Stimulated activated CD4-positive, alpha-beta T cell treated with anti-CD3 and anti-CD28 coated beads, Interleukin-4, amount 100 ng/mL, for 48 hours (primary cell): ENCODE data around the gene FRK.
"Not testable (repeated sequence)": the region's sequence is repeated elsewhere in the genome, so short reads cannot be mapped to it uniquely, and the experiment has no call there.

Experiments used
- DNase-seq, 2 donors: peaks; one replicate each; pipeline ENCODE4 v3.0.0-alpha.2; 2020; ENCODE audit warnings: low read depth in 2 of 2

Gene FRK

GRCh38 chr6:116074732-116075390, 14.2 kb upstream of the FRK start:
- no peak for DNase-seq

DNA sequence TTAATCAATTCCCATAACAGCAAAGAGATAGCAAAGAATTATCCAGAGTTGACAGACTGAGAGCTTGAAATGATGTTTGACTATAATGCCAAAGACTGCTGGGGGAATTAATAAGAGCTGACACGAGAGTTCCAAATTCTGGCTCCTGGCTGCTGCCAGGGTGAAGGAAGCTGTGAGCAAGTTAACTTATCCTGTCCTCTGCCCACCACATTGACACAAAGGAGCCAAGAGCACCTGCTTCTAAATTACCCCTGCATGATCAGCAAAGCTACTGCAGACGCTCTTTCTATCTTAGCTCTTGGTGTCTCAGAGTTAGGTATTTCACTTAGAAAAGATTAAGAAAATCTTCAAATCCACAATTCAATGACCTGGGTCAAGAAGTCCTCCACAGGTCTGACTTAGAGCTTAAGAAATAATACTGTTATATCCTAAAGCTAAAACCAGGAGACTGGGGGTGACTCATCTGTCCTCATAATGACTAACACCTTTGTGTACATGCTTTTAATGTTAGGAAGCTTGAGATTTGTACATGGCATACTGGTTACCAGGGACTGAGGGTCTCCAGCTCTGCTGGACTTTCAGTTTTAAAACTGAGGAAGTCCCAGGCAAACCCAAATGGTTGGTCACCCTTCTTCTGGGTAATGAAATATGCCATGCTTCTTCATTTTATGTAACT, 13.2 kb upstream of the FRK start:
- no peak for DNase-seq

DNA sequence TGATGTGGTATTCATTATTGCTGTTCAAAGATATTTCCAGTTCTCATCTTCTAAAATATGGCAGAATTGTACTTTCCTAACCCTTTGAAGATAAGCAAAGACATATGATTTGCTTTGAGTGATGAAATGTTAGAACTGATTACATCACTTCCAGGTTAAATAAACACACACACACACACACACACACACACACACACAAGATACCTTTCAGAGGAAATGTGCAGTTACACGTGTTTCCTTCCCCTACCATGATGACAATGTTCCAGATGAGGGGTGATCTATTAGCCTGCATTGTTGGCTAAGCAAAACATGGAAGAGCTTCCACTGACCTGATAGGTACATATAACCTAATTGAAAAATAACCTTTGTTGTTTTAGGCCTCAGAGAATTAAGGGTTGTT, 11.7 kb upstream of the FRK start:
- no peak for DNase-seq

- DNase-seq: no peak
Observed at GRCh38 chr6:116070616-116071389, 10.1 kb upstream of the FRK start.

DNA sequence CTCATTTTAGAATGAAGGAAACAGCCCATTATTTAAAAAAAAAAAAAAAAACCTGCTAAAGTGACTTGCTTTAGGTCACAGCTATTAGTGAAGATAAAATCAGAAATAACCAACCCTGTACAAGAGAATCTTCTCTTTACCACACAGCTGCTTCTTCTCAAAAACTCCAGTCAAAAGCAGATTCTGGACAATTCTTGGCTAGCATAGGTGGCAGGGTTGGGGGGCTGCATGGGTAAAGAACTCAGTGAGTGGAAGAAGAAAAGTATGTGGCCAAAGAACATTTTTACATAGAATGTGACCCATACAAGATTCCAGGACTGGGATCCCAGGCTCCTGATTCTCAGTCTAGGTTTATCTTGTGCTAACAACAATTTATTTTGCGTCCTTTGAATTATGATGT, 9.4 kb upstream of the FRK start:
- DNase-seq: no peak

- DNase-seq: no peak
Observed at GRCh38 chr6:116066789-116067188, 6.1 kb upstream of the FRK start.

- DNase-seq: no peak
Observed at GRCh38 chr6:116064666-116065065, 4.0 kb upstream of the FRK start.

GRCh38 chr6:116062496-116062895, 1.8 kb upstream of the FRK start:
- no peak for DNase-seq

- no peak for DNase-seq
Observed at GRCh38 chr6:116059713-116060571, 749 bp downstream of the FRK start.

- DNase-seq: no peak
Observed at GRCh38 chr6:116057766-116058165, 2.9 kb downstream of the FRK start.

DNA sequence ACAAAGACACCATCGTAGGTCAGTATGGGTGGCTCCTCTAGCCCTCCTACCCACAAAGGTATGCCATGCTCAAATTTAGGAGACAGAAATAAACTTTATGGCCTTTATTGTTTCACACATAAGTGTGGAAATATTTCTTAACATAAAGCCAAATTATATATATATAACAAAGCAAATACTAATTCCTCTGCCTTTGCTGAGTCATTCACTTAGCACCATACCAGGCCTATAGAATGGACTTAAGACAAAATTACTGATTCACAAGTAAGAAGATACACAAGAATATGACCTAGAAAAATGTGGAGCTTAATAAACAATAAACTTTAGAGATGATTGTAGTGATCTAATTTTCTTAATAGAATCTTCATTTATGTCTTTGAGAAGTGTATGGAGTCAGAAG, 5.2 kb downstream of the FRK start:
- DNase-seq: no peak

DNA sequence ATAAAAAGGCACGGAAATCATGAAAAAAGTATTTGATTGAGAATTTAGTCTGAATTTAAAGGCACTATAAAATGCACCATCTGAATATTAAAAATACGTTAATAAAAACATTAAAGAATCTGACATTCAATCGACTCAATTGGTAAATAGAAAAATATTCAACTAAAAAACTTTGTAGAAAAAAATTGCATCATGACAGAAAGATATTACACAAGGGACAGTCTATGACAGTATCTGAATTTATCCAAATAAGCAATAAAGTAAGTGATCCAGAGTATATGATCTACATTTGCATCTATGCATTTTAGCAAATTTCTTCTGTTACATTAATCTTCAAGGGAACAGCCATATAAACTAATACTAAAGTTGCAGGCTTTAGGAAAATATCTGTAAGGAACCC, 9.4 kb downstream of the FRK start:
- no peak for DNase-seq

GRCh38 chr6:116050737-116051136, 10.0 kb downstream of the FRK start:
- DNase-seq: no peak

- DNase-seq: no peak
Observed at GRCh38 chr6:116049321-116049720, 11.4 kb downstream of the FRK start.

GRCh38 chr6:116047173-116047933, 13.3 kb downstream of the FRK start:
- no peak for DNase-seq

DNA sequence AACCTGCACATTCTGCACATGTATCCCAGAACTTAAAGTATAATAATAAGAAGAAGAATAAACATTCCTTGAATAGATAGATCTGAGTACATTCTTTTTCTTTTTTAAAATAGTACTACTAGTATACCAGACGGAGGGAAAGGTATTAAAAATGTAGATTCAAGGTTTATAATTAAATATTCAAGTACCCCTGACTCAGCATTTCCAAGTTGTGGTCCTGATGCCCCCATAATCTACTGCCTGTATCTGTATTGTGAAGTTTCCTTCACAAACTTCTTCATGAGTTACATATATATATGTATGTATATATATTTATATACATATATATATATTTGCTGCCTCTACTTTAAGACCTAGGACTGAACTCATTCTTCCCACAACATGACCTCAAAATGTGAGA, 14.0 kb downstream of the FRK start:
- DNase-seq: no peak

DNA sequence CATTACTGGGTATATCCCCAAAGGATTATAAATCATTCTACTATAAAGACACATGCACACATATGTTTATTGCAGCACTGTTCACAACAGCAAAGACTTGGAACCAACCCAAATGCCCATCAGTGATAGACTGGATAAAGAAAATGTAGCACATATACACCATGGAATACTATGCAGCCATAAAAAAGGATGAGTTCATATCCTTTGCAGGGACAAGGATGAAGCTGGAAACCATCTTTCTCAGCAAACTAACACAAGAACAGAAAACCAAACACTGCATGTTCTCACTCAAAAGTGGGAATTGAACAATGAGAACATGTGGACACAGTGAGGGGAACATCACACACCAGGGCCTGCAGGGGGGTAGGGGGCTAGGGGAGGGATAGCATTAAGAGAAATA, 14.4 kb downstream of the FRK start:
- DNase-seq: not testable (repeated sequence)

GRCh38 chr6:116041934-116042333, 18.8 kb downstream of the FRK start:
- no peak for DNase-seq

DNA sequence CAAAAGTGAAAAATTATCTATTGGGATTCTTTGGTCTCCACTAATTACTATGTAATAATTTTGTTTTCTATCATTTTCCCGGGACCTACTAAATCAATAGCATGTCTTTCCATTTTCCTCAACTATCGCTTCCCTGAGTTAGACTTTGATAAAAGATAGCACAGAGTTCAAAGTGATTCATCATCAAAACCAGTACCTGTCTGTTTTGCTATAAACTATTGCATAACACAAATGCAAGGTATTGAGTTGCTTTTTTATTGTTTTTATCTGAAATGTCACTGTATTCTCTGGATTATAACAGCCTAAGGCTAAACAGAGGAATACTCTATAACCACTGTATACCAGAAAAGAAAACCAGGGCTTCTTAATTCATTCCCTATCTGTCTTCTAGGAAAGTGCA, 19.7 kb downstream of the FRK start:
- DNase-seq: no peak

GRCh38 chr6:116036885-116037284, 23.8 kb downstream of the FRK start:
- DNase-seq: no peak

DNA sequence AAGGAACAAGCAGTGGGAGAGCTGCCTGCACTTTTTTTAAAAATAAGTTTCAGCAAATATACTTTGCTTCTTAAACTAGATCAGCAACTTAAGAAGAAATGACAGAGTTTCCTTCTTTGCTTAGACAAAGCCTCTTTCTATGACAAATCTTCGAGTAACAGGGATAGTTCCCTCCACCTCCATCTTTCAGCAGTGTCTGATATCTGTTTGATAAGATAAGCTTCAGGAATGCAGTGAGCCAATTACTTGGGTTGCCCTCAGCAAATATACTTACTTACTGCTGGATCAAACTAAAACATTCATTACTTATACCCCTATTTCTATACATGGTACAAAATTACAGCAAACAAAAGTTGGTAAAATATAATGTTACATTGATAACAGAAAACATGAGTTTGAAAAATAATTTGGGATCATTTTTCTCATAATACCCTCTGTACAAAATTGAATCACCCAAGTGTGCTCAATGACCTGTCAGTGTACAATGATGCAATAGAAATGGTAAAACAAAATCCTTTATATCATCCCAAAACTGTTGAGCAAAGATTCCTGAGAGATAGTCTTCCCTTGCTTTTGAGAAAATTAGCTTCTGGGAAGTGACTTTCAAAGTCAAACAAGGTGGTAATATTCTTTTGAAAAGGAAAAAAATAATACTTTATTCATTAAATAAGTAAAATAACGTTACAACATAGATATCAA, 24.5 kb downstream of the FRK start:
- DNase-seq: no peak
